NK-92 treated with Interleukin-12 subunit alpha and Interleukin-12 subunit beta, amount 100 ng/mL, for 24 hours (cell line): ENCODE data around the gene GPR161.
A peak's percentile ranks its signal among the peaks of the same experiment; 100 is the strongest.
"Not testable (repeated sequence)": the region's sequence is repeated elsewhere in the genome, so short reads cannot be mapped to it uniquely, and the experiment has no call there.

Experiments used
- DNase-seq: peaks from one replicate; lab custom pipeline; 2025; lab: John Stamatoyannopoulos, UW

The GPR161 gene

GRCh38 chr1:168136709-168137514 is at the start of gene GPR161:
GPR161 (minus strand) TSS chr1:168136930; CDS start chr1:168104850, 32,080 bp downstream.
- DNase-seq: no peak

- not testable (repeated sequence) for DNase-seq
Measured at GRCh38 chr1:168181063-168181720, 44.5 kb upstream of the GPR161 start.

GRCh38 chr1:168180148-168180524 is 43.4 kb upstream of the GPR161 start:
- DNase-seq: no peak

GRCh38 chr1:168179438-168180147 is 42.9 kb upstream of the GPR161 start:
- no peak for DNase-seq

GRCh38 chr1:168178638-168179437 is 42.1 kb upstream of the GPR161 start, which contains the start of gene TIPRL:
TIPRL (plus strand) TSS chr1:168178962; CDS start chr1:168179078, 116 bp downstream.
- peak; percentile 90 for DNase-seq

- DNase-seq: no peak
Measured at GRCh38 chr1:168178227-168178637, 41.5 kb upstream of the GPR161 start.

- no peak for DNase-seq
Measured at GRCh38 chr1:168172250-168172915, 35.7 kb upstream of the GPR161 start.

- no peak for DNase-seq
Measured at GRCh38 chr1:168170564-168171508, 34.1 kb upstream of the GPR161 start.

- no peak for DNase-seq
Measured at GRCh38 chr1:168167806-168168205, 31.1 kb upstream of the GPR161 start.

- no peak for DNase-seq
Measured at GRCh38 chr1:168164771-168165170, 28.0 kb upstream of the GPR161 start.

GRCh38 chr1:168163670-168164069 is 26.9 kb upstream of the GPR161 start:
- DNase-seq: no peak

GRCh38 chr1:168161459-168161858 is 24.7 kb upstream of the GPR161 start:
- no peak for DNase-seq

GRCh38 chr1:168159979-168160378 is 23.2 kb upstream of the GPR161 start:
- no peak for DNase-seq

- no peak for DNase-seq
Measured at GRCh38 chr1:168159251-168159650, 22.5 kb upstream of the GPR161 start.

- no peak for DNase-seq
Measured at GRCh38 chr1:168157638-168158037, 20.9 kb upstream of the GPR161 start.

- DNase-seq: no peak
Measured at GRCh38 chr1:168155910-168156309, 19.2 kb upstream of the GPR161 start.

- DNase-seq: not testable (repeated sequence)
Measured at GRCh38 chr1:168154707-168155106, 18.0 kb upstream of the GPR161 start.

GRCh38 chr1:168151935-168152334 is 15.2 kb upstream of the GPR161 start:
- DNase-seq: no peak

GRCh38 chr1:168150283-168150682 is 13.6 kb upstream of the GPR161 start:
- DNase-seq: no peak

GRCh38 chr1:168148916-168149315 is 12.2 kb upstream of the GPR161 start:
- DNase-seq: no peak
